Mesothelial cell of epicardium (in vitro differentiated cells): ENCODE data around the gene NUP188. TPM values are rescaled to one million over a fixed set of nuclear protein-coding genes. Genes with fewer than 3 reads are reported as not detected.

ENCODE experiments used
- DNase-seq, 2 experiments: peaks; one replicate each; pipeline ENCODE4 v3.0.0; 2021; ENCODE audit warnings: low spot score in 2 of 2; ENCODE audit not compliant: unreplicated experiment in 2 of 2
- H3K27ac Mint-ChIP-seq: 2 replicates; pipeline ENCODE4 v1.8.0; 2021; ENCODE audit warnings: mixed read lengths
- H3K27me3 Mint-ChIP-seq: 2 replicates; pipeline ENCODE4 v1.8.0; 2021; ENCODE audit warnings: low read depth, mixed read lengths
- H3K36me3 Mint-ChIP-seq: 2 replicates; pipeline ENCODE4 v1.8.0; 2021; ENCODE audit warnings: mixed read lengths
- H3K4me1 Mint-ChIP-seq: 2 replicates; pipeline ENCODE4 v1.8.0; 2021; ENCODE audit warnings: mixed read lengths
- H3K4me3 Mint-ChIP-seq: 2 replicates; pipeline ENCODE4 v1.8.0; 2021; ENCODE audit warnings: mild to moderate bottlenecking, moderate library complexity, mixed read lengths
- H3K9me3 Mint-ChIP-seq: 2 replicates; pipeline ENCODE4 v1.8.0; 2021; ENCODE audit warnings: mixed read lengths
- total RNA-seq: library from RNA; stranded (reverse); gene quantifications from 3 replicates; pipeline ENCODE4 v1.2.1, GENCODE V29; 2021
- TF ChIP-seq, protein P1 (sequence below): fragments of 200-600 bp; sonication (generic); IDR thresholded peaks from one replicate; pipeline ENCODE4 v1.5.0; 2021; ENCODE audit warnings: antibody characterized with exemption; ENCODE audit not compliant: unreplicated experiment

NUP188 gene
- total RNA-seq, 1 donor from 2014 or later: 56.6 TPM

GRCh38 chr9:128936171-128936865, 11.2 kb upstream of the NUP188 start:
- TF ChIP-seq, protein P1, sequence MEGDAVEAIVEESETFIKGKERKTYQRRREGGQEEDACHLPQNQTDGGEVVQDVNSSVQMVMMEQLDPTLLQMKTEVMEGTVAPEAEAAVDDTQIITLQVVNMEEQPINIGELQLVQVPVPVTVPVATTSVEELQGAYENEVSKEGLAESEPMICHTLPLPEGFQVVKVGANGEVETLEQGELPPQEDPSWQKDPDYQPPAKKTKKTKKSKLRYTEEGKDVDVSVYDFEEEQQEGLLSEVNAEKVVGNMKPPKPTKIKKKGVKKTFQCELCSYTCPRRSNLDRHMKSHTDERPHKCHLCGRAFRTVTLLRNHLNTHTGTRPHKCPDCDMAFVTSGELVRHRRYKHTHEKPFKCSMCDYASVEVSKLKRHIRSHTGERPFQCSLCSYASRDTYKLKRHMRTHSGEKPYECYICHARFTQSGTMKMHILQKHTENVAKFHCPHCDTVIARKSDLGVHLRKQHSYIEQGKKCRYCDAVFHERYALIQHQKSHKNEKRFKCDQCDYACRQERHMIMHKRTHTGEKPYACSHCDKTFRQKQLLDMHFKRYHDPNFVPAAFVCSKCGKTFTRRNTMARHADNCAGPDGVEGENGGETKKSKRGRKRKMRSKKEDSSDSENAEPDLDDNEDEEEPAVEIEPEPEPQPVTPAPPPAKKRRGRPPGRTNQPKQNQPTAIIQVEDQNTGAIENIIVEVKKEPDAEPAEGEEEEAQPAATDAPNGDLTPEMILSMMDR: no peak
- H3K27ac Mint-ChIP-seq: no peak overlapping the region
- H3K27me3 Mint-ChIP-seq: no peaks in the 10 kb centered on the region
- no peak overlapping the region for H3K4me3 Mint-ChIP-seq
- no peaks in the 10 kb centered on the region for H3K4me1 Mint-ChIP-seq
- no peaks in the 10 kb centered on the region for H3K36me3 Mint-ChIP-seq
- DNase-seq: no peak
- H3K9me3 Mint-ChIP-seq: no peaks in the 10 kb centered on the region

DNA sequence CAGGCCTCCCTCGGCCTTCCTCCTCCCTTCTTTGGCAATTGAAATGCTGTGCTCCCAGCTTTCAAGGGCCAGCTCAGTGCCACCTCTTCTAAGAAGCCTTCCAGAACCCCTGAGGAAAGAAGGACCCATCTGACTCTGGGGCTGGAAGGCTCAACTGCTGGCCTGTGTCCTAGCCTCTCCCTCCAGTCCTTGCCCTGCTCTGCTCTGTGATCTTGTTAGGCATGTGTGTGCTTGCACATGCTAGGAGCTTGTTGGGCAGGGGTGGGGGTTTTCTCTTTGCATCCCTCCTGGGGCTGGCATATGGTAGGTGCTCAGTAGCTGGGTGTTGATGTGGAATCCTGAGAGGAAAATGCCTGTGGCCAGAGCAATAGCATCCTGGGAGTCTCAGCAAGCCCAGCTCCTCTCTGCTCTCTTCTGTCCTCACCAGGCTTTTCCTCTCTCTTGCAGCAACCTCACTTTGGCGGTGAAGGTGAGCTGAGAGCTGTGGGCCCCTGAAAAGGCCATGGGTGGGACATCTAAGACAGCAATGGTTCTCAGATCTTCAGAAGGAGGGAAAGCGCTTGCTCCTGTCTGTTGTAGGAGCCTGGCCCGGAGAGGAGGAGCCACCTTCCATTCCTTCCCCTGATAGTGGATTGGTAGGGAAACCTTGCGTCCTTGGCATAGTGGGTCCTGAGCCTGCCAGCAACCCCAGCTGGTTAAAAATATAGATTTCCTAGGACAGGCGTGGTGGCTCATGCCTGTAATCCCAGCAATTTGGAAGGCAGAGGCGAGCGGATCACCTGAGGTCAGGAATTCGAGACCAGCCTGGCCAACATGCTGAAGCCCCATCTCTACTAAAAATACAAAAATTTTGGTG, 10.0 kb upstream of the NUP188 start:
- TF ChIP-seq, protein P1: no peak
- Mint-ChIP-seq H3K9me3 (no peaks in the 10 kb centered on the region), H3K27me3 (no peaks in the 10 kb centered on the region), H3K27ac (no peak overlapping the region), H3K36me3 (no peaks in the 10 kb centered on the region), H3K4me1 (no peaks in the 10 kb centered on the region), H3K4me3 (no peak overlapping the region)
- DNase-seq: no peak

- TF ChIP-seq, protein P1: no peak
Measured at GRCh38 chr9:128940271-128940921, 7.1 kb upstream of the NUP188 start.

DNA sequence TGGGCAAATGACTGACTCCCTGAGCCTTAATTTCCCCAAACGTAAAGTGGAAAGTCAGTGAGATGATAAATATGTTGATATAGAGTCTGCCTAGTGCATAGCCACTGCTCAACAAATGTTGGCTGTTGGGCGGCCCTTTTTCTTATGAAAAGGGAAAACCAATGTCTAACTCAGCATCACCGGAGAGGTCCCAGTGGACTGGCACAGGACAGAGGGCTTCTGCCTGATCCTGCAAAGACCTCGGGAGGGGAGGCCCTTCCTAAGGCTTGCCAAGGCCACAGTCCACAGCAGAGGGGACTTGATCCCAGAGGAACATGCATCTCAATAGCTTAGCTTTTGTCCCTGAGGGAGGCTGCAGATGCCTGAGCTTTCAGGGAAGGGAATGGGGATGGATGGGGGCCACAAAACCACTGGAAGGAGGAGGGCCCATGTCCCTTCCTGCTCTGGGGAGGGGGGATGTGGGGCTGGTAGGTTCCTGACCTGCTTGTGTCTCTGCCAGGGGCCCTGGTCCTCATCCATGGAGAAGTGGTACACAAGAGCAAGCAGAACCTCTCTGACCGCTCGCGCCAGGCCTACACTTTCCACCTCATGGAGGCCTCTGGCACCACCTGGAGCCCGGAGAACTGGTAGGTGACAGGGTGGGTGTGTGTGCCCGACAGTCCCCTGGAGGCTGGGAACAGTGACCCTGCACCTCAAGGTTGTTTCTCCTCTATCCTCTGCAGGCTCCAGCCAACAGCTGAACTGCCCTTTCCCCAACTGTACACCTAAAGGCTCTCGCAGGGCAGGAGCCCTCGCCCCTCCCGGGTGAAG, 6.3 kb upstream of the NUP188 start:
- Mint-ChIP-seq H3K4me1 (peaks cover 7% of the 10 kb centered on the region), H3K36me3 (peaks cover 5% of the 10 kb centered on the region), H3K4me3 (no peak overlapping the region), H3K9me3 (no peaks in the 10 kb centered on the region), H3K27ac (no peak overlapping the region), H3K27me3 (no peaks in the 10 kb centered on the region)
- no peak for DNase-seq
- TF ChIP-seq, protein P1: no peak

More at GRCh38 chr9:128940271-128940921, 7.1 kb upstream of the NUP188 start:
- no peaks in the 10 kb centered on the region for H3K4me1 Mint-ChIP-seq
- no peaks in the 10 kb centered on the region for H3K9me3 Mint-ChIP-seq
- no peaks in the 10 kb centered on the region for H3K36me3 Mint-ChIP-seq
- DNase-seq: no peak
- H3K27me3 Mint-ChIP-seq: no peaks in the 10 kb centered on the region
- no peak overlapping the region for H3K27ac Mint-ChIP-seq
- no peak overlapping the region for H3K4me3 Mint-ChIP-seq
